WTC11 (cell line): ENCODE results near the gene TMEM63B. TPM values are rescaled to one million over a fixed set of nuclear protein-coding genes. Genes with fewer than 3 reads are reported as not detected.

Experiments
- ARID4B ChIP-seq: sonication (generic); formaldehyde crosslinking; IDR thresholded peaks from 2 replicates; pipeline ENCODE4 v1.8.0; 2023; ENCODE audit warnings: missing genetic modification reagents, mild to moderate bottlenecking, borderline replicate concordance
- ERG ChIP-seq: fragments of 250-450 bp; sonication (Bioruptor Pico); IDR thresholded peaks from 2 replicates; pipeline ENCODE4 v1.8.0; 2021; ENCODE audit warnings: mild to moderate bottlenecking
- ESRRA ChIP-seq: sonication (generic); formaldehyde crosslinking; IDR thresholded peaks from 2 replicates; pipeline ENCODE4 v1.8.1; 2022; ENCODE audit warnings: mild to moderate bottlenecking, missing genetic modification reagents, borderline replicate concordance
- GABPB1 ChIP-seq: sonication (generic); formaldehyde crosslinking; IDR thresholded peaks from 2 replicates; pipeline ENCODE4 v1.8.1; 2023; ENCODE audit warnings: mild to moderate bottlenecking, missing genetic modification reagents
- RORB ChIP-seq: fragments of 250-450 bp; sonication (Bioruptor Pico); IDR thresholded peaks from 2 replicates; pipeline ENCODE4 v1.9.0; 2021; ENCODE audit warnings: mild to moderate bottlenecking
- ZNF219 ChIP-seq: sonication (generic); formaldehyde crosslinking; IDR thresholded peaks from 2 replicates; pipeline ENCODE4 v1.8.0; 2023; ENCODE audit warnings: missing genetic modification reagents, mild to moderate bottlenecking, borderline replicate concordance
- ZNF317 ChIP-seq: sonication (generic); formaldehyde crosslinking; IDR thresholded peaks from 2 replicates; pipeline ENCODE4 v1.8.1; 2023; ENCODE audit warnings: low read depth, mild to moderate bottlenecking, moderate library complexity, missing genetic modification reagents, borderline replicate concordance
- ZNF512 ChIP-seq: sonication (generic); formaldehyde crosslinking; IDR thresholded peaks from 2 replicates; pipeline ENCODE4 v1.8.1; 2022; ENCODE audit warnings: missing genetic modification reagents, borderline replicate concordance
- ZSCAN18 ChIP-seq: fragments of 250-450 bp; sonication (Bioruptor Pico); IDR thresholded peaks from 2 replicates; pipeline ENCODE4 v2.1.2; 2022; ENCODE audit warnings: mild to moderate bottlenecking, moderate library complexity
- total RNA-seq: library from RNA; stranded (reverse); gene quantifications from 3 replicates; pipeline ENCODE4 v1.2.3, GENCODE V29; 2021
- TF ChIP-seq, protein P1 (sequence below): fragments of 250-450 bp; sonication (Bioruptor Pico); IDR thresholded peaks from 2 replicates; pipeline ENCODE4 v1.9.0; 2021; ENCODE audit warnings: mild to moderate bottlenecking, borderline replicate concordance
- TF ChIP-seq, protein P2 (sequence below): fragments of 250-450 bp; sonication (Bioruptor Pico); IDR thresholded peaks from 2 replicates; pipeline ENCODE4 v1.9.0; 2021; ENCODE audit warnings: moderate library complexity, mild to moderate bottlenecking, inconsistent platforms, borderline replicate concordance
- TF ChIP-seq, protein P3 (sequence below): sonication (generic); formaldehyde crosslinking; IDR thresholded peaks from 2 replicates; pipeline ENCODE4 v1.8.1; 2023; ENCODE audit warnings: mild to moderate bottlenecking, moderate library complexity, missing genetic modification reagents
- TF ChIP-seq, protein P4 (sequence below): fragments of 200-600 bp; IDR thresholded peaks from 2 replicates; pipeline ENCODE4 v1.8.0; 2022; ENCODE audit warnings: antibody characterized with exemption
- TF ChIP-seq, protein P5 (sequence below): sonication (generic); formaldehyde crosslinking; IDR thresholded peaks from 2 replicates; pipeline ENCODE4 v1.8.1; 2022; ENCODE audit warnings: mild to moderate bottlenecking, moderate library complexity, missing genetic modification reagents

The TMEM63B gene
- total RNA-seq, 1 experiment from 2014 or later = 72.8 TPM

GRCh38 chr6:44199883-44200282, 72.5 kb downstream of the TMEM63B start (continued):
- TF ChIP-seq, protein P1, sequence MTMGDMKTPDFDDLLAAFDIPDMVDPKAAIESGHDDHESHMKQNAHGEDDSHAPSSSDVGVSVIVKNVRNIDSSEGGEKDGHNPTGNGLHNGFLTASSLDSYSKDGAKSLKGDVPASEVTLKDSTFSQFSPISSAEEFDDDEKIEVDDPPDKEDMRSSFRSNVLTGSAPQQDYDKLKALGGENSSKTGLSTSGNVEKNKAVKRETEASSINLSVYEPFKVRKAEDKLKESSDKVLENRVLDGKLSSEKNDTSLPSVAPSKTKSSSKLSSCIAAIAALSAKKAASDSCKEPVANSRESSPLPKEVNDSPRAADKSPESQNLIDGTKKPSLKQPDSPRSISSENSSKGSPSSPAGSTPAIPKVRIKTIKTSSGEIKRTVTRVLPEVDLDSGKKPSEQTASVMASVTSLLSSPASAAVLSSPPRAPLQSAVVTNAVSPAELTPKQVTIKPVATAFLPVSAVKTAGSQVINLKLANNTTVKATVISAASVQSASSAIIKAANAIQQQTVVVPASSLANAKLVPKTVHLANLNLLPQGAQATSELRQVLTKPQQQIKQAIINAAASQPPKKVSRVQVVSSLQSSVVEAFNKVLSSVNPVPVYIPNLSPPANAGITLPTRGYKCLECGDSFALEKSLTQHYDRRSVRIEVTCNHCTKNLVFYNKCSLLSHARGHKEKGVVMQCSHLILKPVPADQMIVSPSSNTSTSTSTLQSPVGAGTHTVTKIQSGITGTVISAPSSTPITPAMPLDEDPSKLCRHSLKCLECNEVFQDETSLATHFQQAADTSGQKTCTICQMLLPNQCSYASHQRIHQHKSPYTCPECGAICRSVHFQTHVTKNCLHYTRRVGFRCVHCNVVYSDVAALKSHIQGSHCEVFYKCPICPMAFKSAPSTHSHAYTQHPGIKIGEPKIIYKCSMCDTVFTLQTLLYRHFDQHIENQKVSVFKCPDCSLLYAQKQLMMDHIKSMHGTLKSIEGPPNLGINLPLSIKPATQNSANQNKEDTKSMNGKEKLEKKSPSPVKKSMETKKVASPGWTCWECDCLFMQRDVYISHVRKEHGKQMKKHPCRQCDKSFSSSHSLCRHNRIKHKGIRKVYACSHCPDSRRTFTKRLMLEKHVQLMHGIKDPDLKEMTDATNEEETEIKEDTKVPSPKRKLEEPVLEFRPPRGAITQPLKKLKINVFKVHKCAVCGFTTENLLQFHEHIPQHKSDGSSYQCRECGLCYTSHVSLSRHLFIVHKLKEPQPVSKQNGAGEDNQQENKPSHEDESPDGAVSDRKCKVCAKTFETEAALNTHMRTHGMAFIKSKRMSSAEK (CRISPR knock-in tag) = no peak
- TF ChIP-seq GABPB1 (CRISPR knock-in tag) (no peak), RORB (no peak), ZSCAN18 (CRISPR knock-in tag) (no peak), ZNF512 (no peak), ERG (no peak), ARID4B (CRISPR knock-in tag) (no peak), ZNF317 (CRISPR knock-in tag) (no peak), ESRRA (CRISPR knock-in tag) (no peak), ZNF219 (CRISPR knock-in tag) (no peak)
- TF ChIP-seq, protein P2, sequence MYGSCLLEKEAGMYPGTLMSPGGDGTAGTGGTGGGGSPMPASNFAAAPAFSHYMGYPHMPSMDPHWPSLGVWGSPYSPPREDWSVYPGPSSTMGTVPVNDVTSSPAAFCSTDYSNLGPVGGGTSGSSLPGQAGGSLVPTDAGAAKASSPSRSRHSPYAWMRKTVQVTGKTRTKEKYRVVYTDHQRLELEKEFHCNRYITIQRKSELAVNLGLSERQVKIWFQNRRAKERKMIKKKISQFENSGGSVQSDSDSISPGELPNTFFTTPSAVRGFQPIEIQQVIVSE (CRISPR knock-in tag) = no peak
- TF ChIP-seq, protein P3, sequence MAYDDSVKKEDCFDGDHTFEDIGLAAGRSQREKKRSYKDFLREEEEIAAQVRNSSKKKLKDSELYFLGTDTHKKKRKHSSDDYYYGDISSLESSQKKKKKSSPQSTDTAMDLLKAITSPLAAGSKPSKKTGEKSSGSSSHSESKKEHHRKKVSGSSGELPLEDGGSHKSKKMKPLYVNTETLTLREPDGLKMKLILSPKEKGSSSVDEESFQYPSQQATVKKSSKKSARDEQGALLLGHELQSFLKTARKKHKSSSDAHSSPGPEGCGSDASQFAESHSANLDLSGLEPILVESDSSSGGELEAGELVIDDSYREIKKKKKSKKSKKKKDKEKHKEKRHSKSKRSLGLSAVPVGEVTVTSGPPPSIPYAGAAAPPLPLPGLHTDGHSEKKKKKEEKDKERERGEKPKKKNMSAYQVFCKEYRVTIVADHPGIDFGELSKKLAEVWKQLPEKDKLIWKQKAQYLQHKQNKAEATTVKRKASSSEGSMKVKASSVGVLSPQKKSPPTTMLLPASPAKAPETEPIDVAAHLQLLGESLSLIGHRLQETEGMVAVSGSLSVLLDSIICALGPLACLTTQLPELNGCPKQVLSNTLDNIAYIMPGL (CRISPR knock-in tag) = no peak
- TF ChIP-seq, protein P4, sequence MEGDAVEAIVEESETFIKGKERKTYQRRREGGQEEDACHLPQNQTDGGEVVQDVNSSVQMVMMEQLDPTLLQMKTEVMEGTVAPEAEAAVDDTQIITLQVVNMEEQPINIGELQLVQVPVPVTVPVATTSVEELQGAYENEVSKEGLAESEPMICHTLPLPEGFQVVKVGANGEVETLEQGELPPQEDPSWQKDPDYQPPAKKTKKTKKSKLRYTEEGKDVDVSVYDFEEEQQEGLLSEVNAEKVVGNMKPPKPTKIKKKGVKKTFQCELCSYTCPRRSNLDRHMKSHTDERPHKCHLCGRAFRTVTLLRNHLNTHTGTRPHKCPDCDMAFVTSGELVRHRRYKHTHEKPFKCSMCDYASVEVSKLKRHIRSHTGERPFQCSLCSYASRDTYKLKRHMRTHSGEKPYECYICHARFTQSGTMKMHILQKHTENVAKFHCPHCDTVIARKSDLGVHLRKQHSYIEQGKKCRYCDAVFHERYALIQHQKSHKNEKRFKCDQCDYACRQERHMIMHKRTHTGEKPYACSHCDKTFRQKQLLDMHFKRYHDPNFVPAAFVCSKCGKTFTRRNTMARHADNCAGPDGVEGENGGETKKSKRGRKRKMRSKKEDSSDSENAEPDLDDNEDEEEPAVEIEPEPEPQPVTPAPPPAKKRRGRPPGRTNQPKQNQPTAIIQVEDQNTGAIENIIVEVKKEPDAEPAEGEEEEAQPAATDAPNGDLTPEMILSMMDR = no peak
- TF ChIP-seq, protein P5, sequence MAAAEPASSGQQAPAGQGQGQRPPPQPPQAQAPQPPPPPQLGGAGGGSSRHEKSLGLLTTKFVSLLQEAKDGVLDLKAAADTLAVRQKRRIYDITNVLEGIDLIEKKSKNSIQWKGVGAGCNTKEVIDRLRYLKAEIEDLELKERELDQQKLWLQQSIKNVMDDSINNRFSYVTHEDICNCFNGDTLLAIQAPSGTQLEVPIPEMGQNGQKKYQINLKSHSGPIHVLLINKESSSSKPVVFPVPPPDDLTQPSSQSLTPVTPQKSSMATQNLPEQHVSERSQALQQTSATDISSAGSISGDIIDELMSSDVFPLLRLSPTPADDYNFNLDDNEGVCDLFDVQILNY (CRISPR knock-in tag) = no peak
